Measurements from ENCODE around the gene SCRN2. TPM values are rescaled to one million over a fixed set of nuclear protein-coding genes. Genes with fewer than 3 reads are reported as not detected.
A peak's percentile ranks its signal among the peaks of the same experiment; 100 is the strongest.

SCRN2 gene
- total RNA-seq, 1 experiment from 2014 or later: 50.8 TPM

DNA sequence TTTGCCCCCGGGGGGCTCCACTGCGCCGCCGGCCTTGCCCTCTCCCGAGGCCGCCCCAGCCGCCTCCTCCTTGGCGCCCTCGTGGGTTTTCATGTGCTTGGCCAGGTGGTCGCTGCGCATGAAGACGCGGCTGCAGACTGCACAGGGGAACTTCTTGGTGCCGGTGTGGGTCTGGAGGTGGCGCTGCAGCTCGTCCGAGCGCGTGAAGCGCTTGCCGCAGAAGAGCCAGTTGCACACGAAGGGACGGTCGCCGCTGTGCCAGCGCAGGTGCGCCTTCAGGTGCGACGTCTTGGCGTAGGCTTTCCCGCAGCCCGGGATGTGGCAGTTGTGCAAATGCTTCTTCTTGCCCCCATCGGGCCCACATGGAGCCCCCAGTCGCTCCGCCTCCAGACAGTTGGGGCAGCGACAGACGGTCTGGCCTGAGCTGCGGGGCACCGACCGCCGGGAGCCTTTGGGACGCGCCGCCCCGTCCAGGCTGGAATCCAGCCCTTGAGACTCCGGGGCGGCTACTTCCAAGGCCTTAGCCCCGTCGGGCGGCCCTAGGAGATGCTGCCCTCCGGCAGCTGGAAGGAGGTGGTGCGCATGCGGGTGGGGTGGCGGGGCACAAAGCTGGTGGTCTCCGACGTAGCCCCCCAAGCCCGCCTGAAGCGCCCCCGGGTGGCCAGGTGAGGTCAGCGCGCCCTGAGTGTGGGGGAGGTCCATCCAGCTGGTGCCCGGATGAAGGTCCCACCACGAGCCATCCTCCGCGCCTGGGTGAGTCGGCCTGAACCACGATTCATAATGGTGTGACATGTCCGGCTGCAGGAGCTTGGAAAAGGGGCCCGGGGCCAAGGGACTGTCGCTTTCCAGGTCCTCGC, 6.5 kb upstream of the SCRN2 start (continued):
- TF ChIP-seq, protein P1, sequence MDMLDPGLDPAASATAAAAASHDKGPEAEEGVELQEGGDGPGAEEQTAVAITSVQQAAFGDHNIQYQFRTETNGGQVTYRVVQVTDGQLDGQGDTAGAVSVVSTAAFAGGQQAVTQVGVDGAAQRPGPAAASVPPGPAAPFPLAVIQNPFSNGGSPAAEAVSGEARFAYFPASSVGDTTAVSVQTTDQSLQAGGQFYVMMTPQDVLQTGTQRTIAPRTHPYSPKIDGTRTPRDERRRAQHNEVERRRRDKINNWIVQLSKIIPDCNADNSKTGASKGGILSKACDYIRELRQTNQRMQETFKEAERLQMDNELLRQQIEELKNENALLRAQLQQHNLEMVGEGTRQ (CRISPR knock-in tag; IDR thresholded peaks at IDR 0.05): no peak
- TF ChIP-seq FOXJ3 (CRISPR knock-in tag; IDR thresholded peaks at IDR 0.05; ENCODE audit: borderline replicate concordance) (no peak), JUN (CRISPR knock-in tag; IDR thresholded peaks at IDR 0.05) (peak; percentile 77; the same call in 1 of the 2 replicates), FOXP1 (CRISPR knock-in tag; IDR thresholded peaks at IDR 0.05; ENCODE audit: borderline replicate concordance) (peak; percentile 98)

DNA sequence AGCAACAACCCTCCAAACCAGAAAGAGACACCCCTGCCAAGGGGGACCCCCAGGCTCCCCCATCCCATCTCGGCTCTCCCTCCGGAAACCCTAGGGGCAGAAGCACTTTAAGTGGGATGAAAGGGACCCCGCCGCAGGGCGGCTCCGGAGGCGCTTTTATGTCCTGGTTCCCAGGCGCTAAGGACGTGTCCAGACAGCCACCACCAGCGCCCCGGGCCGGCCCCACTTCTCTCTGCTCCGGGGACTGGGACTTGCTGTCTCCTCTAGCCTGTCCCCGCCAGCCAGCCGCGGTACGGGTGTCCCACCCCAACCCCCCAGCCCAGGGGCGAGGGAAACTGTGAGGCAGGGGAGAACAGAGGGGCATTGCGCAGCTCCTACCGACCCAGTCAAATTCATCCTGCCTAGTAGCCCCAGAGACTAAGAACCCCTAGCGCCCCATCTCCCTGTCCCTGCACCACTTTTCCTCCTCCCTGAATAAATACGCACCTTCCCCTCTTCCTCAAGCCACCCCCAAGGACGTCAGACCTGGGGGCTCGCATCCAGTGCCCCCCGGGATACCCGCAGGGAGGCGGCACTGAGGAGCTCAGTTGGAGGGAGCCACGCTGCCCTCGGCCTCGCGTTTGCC, 5.8 kb upstream of the SCRN2 start:
- Mint-ChIP-seq H3K4me3 (peak overlapping the region; percentile 77), H3K27ac (no peak overlapping the region), H3K9me3 (no peaks in the 10 kb centered on the region), H3K4me1 (peaks cover 45% of the 10 kb centered on the region), H3K36me3 (no peaks in the 10 kb centered on the region), H3K27me3 (ENCODE audit: low read depth) (peaks cover 70% of the 10 kb centered on the region)
- DNase-seq (ENCODE audit: low spot score) (peak; percentile 53), ATAC-seq (no peak)
- TF ChIP-seq ZNF138 (CRISPR knock-in tag; conservative IDR thresholded peaks at IDR 0.05) (no peak), JUN (CRISPR knock-in tag; IDR thresholded peaks at IDR 0.05) (no peak), SMAD4 (CRISPR knock-in tag; IDR thresholded peaks at IDR 0.05) (no peak), NR2C2 (CRISPR knock-in tag; IDR thresholded peaks at IDR 0.05) (no peak), ZNF317 (CRISPR knock-in tag; IDR thresholded peaks at IDR 0.05; ENCODE audit: borderline replicate concordance, low read depth) (no peak), EMX1 (CRISPR knock-in tag; IDR thresholded peaks at IDR 0.05) (no peak)
- TF ChIP-seq, protein P2, sequence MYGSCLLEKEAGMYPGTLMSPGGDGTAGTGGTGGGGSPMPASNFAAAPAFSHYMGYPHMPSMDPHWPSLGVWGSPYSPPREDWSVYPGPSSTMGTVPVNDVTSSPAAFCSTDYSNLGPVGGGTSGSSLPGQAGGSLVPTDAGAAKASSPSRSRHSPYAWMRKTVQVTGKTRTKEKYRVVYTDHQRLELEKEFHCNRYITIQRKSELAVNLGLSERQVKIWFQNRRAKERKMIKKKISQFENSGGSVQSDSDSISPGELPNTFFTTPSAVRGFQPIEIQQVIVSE (CRISPR knock-in tag; IDR thresholded peaks at IDR 0.05; ENCODE audit: borderline replicate concordance): no peak
- TF ChIP-seq, protein P3, sequence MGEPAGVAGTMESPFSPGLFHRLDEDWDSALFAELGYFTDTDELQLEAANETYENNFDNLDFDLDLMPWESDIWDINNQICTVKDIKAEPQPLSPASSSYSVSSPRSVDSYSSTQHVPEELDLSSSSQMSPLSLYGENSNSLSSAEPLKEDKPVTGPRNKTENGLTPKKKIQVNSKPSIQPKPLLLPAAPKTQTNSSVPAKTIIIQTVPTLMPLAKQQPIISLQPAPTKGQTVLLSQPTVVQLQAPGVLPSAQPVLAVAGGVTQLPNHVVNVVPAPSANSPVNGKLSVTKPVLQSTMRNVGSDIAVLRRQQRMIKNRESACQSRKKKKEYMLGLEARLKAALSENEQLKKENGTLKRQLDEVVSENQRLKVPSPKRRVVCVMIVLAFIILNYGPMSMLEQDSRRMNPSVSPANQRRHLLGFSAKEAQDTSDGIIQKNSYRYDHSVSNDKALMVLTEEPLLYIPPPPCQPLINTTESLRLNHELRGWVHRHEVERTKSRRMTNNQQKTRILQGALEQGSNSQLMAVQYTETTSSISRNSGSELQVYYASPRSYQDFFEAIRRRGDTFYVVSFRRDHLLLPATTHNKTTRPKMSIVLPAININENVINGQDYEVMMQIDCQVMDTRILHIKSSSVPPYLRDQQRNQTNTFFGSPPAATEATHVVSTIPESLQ (CRISPR knock-in tag; IDR thresholded peaks at IDR 0.05): no peak
- CTCF ChIA-PET: interaction anchor here (0.7 to 19.3 kb wide), 34 partner anchors 10 to 174 kb away, joined by 3 to 1122 read pairs (median 10); partner anchors contain the start of genes CDK5RAP3, LRRC46, MRPL10 and OSBPL7
- POLR2A ChIA-PET: interaction anchor here (1.0 to 2.2 kb wide), 4 partner anchors 16 to 49 kb away, joined by 4 to 15 read pairs (median 10); partner anchors contain the start of genes LRRC46, MRPL10 and SP2

DNA sequence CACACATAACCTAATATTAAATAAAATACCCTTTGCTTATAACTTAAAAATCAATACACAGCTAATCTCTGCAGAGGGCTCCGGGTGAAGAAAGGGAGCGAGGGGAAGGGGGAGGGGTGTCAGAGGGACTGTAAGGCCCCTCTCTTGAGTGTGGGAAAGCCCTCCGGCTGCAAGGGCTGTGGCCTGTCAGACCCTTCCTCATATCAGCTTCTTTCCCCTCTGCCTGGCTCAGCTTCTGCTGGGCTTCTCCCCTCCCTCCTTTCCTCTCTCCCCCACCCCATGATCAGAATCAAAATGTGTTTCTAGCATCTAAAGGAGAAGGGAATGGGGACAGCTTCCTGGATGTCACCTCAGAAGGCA, 4.6 kb upstream of the SCRN2 start:
- DNase-seq (ENCODE audit: low spot score) (no peak), ATAC-seq (no peak)
- POLR2A ChIA-PET: no interaction called here
- Mint-ChIP-seq H3K9me3 (no peaks in the 10 kb centered on the region), H3K36me3 (no peaks in the 10 kb centered on the region), H3K4me1 (peaks cover 51% of the 10 kb centered on the region), H3K4me3 (peak overlapping the region; percentile 77; the same call in 1 of the 2 replicates), H3K27me3 (ENCODE audit: low read depth) (peaks cover 66% of the 10 kb centered on the region), H3K27ac (no peak overlapping the region)
- CTCF ChIA-PET: interaction anchor here (1.2 to 19.3 kb wide), 2 partner anchors 41 to 104 kb away, joined by 3 to 1122 read pairs; partner anchors contain the start of gene SP2
- TF ChIP-seq, protein P4, sequence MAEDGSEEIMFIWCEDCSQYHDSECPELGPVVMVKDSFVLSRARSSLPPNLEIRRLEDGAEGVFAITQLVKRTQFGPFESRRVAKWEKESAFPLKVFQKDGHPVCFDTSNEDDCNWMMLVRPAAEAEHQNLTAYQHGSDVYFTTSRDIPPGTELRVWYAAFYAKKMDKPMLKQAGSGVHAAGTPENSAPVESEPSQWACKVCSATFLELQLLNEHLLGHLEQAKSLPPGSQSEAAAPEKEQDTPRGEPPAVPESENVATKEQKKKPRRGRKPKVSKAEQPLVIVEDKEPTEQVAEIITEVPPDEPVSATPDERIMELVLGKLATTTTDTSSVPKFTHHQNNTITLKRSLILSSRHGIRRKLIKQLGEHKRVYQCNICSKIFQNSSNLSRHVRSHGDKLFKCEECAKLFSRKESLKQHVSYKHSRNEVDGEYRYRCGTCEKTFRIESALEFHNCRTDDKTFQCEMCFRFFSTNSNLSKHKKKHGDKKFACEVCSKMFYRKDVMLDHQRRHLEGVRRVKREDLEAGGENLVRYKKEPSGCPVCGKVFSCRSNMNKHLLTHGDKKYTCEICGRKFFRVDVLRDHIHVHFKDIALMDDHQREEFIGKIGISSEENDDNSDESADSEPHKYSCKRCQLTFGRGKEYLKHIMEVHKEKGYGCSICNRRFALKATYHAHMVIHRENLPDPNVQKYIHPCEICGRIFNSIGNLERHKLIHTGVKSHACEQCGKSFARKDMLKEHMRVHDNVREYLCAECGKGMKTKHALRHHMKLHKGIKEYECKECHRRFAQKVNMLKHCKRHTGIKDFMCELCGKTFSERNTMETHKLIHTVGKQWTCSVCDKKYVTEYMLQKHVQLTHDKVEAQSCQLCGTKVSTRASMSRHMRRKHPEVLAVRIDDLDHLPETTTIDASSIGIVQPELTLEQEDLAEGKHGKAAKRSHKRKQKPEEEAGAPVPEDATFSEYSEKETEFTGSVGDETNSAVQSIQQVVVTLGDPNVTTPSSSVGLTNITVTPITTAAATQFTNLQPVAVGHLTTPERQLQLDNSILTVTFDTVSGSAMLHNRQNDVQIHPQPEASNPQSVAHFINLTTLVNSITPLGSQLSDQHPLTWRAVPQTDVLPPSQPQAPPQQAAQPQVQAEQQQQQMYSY (CRISPR knock-in tag; IDR thresholded peaks at IDR 0.05): no peak
- TF ChIP-seq, protein P5, sequence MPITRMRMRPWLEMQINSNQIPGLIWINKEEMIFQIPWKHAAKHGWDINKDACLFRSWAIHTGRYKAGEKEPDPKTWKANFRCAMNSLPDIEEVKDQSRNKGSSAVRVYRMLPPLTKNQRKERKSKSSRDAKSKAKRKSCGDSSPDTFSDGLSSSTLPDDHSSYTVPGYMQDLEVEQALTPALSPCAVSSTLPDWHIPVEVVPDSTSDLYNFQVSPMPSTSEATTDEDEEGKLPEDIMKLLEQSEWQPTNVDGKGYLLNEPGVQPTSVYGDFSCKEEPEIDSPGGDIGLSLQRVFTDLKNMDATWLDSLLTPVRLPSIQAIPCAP (CRISPR knock-in tag; IDR thresholded peaks at IDR 0.05): no peak
- no peak for TF ChIP-seq JUN (CRISPR knock-in tag; IDR thresholded peaks at IDR 0.05)
- TF ChIP-seq, protein P6, sequence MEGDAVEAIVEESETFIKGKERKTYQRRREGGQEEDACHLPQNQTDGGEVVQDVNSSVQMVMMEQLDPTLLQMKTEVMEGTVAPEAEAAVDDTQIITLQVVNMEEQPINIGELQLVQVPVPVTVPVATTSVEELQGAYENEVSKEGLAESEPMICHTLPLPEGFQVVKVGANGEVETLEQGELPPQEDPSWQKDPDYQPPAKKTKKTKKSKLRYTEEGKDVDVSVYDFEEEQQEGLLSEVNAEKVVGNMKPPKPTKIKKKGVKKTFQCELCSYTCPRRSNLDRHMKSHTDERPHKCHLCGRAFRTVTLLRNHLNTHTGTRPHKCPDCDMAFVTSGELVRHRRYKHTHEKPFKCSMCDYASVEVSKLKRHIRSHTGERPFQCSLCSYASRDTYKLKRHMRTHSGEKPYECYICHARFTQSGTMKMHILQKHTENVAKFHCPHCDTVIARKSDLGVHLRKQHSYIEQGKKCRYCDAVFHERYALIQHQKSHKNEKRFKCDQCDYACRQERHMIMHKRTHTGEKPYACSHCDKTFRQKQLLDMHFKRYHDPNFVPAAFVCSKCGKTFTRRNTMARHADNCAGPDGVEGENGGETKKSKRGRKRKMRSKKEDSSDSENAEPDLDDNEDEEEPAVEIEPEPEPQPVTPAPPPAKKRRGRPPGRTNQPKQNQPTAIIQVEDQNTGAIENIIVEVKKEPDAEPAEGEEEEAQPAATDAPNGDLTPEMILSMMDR (IDR thresholded peaks at IDR 0.05): no peak
- TF ChIP-seq SP1 (CRISPR knock-in tag; conservative IDR thresholded peaks at IDR 0.05): no peak
